CD4-positive, alpha-beta T cell treated with Interleukin-2 at 100 ng/mL for 4 hours (primary cell): ENCODE measurements around the gene MB21D2.
"Not testable (repeated sequence)": the region's sequence is repeated elsewhere in the genome, so short reads cannot be mapped to it uniquely, and the experiment has no call there.

Source experiments
- DNase-seq: peaks from one replicate; pipeline ENCODE4 v3.0.0-alpha.2; 2020; ENCODE audit warnings: low spot score

The MB21D2 gene

DNA sequence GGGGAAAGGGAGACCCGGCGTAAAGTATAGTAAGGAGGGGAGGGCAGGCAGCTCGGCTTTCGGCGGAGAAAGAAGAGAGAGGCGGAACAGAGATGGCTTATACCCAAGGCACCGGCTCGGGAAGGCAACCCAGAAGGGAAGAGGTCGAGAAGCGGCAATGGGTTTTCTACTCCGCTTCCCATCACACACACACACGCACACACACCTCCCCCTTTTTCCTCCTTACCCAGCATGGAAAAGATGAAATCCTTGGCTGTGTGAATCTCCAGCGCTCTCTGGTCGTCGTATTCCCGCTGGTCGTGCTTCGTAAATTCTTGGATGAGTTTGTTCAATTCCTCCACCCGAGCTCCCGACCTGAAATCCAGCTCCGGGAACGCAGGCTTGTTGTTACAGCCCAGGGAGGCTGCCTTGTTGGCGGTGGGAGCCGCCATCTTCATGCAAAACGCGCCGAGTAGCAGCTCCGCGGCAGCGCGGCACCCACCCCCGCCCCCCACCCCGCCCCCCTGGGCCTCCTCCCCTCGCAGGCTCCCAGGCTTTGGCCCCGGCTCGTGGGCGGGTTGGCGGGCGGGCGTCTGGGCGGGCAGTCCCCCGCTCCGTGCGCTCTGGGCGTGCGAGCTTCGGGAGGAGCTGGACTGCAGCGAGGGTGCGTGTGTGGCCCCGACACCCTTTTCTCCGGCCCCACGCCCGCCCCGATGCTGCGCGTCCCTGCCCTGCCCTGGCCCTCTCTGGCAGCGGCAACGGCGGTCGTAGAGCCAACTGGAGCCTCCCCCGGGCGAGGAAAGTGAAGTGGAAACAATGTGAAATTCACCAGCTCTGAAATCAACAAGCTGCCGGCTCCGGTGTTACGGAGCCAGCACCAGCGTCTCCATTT is at the start of gene MB21D2:
Gene MB21D2 (minus strand): TSS at position 453 of the 871 bp plus-strand sequence. CDS start 16 bp downstream, at position 437.
- DNase-seq = peak; percentile 53

GRCh38 chr3:192964959-192965719 is 47.5 kb upstream of the MB21D2 start:
- DNase-seq = not testable (repeated sequence)

DNA sequence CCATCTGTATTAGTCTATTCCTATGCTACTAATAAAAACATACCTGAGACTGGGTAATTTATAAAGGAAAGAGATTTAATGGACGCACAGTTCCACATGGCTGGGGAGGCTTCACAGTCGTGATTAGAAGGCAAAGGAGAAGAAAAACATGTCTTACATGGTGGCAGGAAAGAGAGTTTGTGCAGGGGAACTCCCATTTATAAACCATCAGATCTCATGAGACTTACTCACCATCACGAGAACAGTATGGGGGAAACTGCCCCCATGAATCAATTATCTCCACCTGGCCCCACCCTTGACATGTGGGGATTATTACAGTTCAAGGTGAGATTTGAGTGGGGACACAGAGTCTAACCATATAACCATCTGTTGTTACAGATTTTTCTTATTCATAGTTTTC is 42.1 kb upstream of the MB21D2 start:
- no peak for DNase-seq

DNA sequence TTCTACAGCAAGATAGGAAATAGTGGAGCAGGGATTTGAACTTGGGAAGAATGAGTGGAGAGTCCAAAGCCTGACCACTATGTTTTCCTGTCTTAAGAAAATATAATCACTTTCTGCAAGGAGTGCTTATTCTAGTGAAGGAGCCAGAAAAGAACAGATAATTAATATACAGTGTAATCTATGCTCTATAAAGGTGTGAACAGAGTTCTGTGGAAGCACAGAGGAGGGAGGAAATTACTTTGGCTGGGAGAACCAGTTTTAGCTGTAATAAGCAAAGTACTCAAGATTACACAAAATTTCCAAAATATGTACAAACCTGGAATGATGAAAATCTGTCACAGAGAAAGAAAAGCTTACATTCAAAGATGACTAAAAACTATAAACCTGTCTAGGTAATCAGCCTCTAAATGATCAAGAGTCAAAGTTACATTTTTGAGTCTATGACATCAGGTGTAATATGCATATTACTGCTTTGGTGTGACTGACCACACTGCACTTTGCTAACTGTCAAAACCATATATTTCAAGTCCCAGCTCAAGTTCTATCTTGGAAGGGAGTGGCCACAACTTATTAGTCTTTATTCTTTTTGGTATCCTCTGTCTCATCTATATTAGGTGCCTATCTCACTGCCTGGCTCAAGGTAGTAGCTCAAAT is 40.7 kb upstream of the MB21D2 start:
- no peak for DNase-seq

- DNase-seq = peak; percentile 1
These were observed 39.9 kb upstream of the MB21D2 start for GRCh38 chr3:192957441-192958021.

GRCh38 chr3:192953926-192954325 is 36.3 kb upstream of the MB21D2 start:
- DNase-seq = no peak

DNA sequence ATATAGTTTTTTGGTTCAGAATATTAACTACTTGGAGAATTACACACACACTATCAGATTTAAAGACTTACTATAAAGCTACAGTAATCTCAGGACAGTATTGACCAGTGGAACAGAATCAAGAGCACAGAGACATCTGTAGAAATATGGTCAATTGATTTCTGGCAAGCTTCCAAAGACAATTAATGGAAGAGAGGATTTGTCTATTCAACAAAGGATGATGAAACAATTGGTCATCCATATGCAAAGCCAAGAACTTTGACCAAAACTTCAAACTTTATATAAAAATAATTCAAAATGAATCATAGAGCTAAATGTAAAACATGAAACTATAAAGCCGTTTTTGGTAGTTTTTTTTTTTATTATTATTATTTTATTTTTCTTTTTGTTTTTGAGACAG is 29.8 kb upstream of the MB21D2 start:
- no peak for DNase-seq

DNA sequence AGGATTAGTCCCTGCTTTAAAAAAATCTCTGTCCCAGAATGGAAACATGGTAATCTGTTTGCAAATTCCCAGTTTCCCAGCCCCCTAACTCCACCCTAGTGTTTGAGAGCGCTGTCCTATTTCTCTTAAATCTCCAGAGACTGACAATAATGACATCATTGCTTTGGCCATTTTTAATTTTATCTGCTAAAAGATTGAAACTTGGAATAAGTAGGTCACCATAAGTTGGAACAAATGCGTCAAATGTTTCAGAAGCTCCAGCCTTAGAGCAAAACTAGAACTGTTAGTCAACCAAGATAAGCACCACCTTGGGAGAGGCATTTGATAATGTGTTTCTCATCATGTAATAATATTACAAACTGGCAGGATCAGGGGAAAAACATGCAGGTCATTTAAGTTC is 25.7 kb upstream of the MB21D2 start:
- DNase-seq = no peak

- no peak for DNase-seq
These were observed 25.0 kb upstream of the MB21D2 start for GRCh38 chr3:192942625-192943024.

GRCh38 chr3:192940129-192940528 is 22.5 kb upstream of the MB21D2 start:
- DNase-seq = no peak

DNA sequence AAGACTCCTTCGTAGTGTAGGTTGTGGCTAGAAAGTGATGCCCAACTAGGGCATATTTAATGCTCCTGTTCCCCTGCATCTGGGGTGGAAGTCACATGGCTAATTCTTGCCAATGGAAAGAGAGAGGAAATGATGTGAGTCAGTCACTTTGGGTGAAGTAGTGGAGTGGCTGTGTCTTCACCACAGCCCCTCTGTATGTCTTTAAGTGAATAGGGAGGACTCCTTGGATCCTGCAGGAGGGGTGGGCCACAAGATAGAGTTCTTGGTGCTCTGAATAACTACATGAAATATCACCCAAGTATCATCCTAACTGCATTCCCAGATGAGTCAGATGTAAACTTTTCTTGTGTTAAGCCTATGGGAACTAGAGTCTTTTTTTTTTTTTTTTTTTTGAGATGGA is 17.8 kb upstream of the MB21D2 start:
- DNase-seq = no peak

- no peak for DNase-seq
These were observed 16.3 kb upstream of the MB21D2 start for GRCh38 chr3:192933779-192934460.

- DNase-seq = no peak
These were observed 15.6 kb upstream of the MB21D2 start for GRCh38 chr3:192933259-192933658.

DNA sequence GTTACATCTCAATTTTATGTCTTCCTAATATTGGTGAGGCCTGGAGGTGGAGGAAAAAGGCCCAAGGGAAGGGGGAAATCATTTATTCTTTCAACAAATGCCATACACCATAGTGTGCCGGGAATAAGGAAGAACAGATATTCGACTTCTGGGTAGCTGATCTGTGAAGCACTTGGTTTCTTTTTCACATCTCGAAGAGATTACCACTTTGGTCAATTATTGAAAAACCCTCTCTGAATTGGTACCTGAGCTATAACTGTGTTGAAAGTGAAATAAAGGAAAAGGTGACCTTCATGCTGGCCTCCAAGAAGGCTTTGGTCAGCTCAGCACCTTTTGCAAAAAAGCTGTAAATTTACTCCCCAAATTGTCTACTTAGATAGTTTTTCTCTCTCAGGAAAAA is 14.2 kb upstream of the MB21D2 start:
- DNase-seq = no peak

- no peak for DNase-seq
These were observed 12.9 kb upstream of the MB21D2 start for GRCh38 chr3:192930577-192930976.

GRCh38 chr3:192929755-192930547 is 12.3 kb upstream of the MB21D2 start:
- no peak for DNase-seq

DNA sequence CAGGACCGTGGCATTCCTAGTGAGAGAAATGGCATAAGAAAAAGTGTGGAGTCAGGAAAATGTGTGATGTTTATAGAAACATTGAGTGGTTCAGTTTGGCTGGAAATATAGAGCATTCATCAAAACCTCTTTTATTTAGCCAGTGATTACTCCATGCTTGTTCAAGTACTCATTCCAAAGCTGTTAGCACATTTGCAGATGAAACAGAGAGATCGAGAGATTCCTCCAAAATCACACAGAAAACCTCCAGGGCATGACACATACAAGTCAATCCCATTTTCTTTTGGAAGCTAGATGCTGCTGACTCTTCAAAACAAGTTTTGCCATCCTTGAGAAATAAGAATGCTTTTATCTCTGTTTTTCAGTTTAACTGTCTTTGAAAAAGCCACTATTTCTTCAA is 11.5 kb upstream of the MB21D2 start:
- no peak for DNase-seq

DNA sequence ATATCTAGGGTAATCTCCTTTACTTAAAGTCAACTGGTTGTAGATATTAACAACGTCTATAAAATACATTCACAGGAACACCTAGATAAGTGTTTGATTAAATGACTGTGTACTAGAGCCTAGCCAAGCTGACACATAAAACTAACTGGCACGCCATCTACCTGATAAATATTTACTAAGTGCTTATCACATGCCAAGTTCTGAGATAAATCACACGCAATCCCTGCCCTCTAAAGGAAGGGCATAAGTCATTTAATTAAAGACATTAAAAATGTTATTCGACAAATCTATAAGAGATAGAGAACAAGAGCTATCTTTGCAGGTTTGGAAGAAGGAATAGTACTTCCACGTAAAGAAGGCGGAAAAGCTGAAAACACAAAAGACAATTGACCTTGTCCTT is 11.1 kb upstream of the MB21D2 start:
- DNase-seq = no peak

GRCh38 chr3:192928016-192928415 is 10.4 kb upstream of the MB21D2 start:
- DNase-seq = no peak

- no peak for DNase-seq
These were observed 9.4 kb upstream of the MB21D2 start for GRCh38 chr3:192927016-192927415.

GRCh38 chr3:192923731-192924130 is 6.1 kb upstream of the MB21D2 start:
- no peak for DNase-seq
